ENCODE results near the gene TCP1. TPM values are rescaled to one million over a fixed set of nuclear protein-coding genes. Genes with fewer than 3 reads are reported as not detected.
"Not testable (repeated sequence)": the region's sequence is repeated elsewhere in the genome, so short reads cannot be mapped to it uniquely, and the experiment has no call there.

TCP1 gene
- total RNA-seq, 1 donor from 2014 or later: 373 TPM

DNA sequence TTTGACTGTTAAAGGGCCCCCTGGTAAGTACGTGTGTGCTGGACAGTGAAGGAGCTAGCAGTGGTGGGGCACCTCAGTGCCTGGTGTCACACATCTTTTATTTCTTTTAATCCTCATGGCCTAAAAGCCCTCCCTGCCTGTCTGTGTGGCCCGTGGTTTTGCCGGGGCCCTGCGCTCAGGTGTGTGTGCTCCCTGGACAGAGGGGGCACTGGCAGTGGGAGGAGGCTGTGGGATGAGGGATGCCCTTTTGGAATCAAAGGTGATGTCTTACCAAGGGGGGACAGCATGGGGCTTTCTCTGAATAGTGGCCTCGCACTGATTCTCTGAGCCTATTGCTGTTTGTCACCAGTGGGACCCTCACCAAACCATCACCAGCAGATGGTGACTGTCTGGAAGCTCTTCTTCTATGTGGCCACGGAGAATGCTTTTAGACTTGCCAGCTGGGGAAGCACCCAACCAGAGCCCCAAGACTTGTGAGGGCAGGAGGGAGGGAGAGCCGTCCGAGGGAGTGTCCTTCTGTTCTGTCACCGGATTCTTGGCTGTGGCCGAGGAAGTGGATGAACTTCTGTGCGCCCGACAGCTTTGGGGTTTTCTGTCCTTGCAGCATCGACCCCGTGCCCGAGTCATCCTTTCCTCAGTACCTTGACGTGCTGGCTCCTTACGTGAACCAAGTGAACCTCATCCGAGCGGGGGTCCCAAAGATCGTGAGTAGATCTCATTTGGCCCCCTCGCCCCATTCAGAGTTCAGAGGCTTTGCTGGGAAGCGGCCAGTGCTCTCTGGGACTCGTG lies 28.7 kb upstream of the TCP1 start:
- DNase-seq (ENCODE audit: low read depth, low spot score): no peak

DNA sequence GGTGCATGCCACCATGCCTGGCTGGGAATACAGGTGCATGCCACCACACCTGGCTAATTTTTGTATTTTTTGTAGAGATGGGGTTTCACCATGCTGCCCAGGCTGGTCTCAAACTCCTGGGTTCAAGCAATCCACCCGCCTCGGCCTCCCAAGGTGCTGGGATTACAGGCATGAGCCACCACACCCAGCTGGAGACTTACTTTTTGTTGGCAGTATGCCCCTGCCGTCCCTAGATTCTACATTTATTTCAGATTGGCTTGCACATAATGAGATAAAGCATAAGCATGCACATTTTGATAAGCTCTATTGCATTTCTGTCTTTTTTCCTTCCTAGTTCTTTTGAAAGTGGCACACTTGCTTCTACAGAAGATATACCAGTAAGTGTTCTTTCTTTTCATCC lies 27.4 kb upstream of the TCP1 start:
- DNase-seq (ENCODE audit: low read depth, low spot score): not testable (repeated sequence)

DNA sequence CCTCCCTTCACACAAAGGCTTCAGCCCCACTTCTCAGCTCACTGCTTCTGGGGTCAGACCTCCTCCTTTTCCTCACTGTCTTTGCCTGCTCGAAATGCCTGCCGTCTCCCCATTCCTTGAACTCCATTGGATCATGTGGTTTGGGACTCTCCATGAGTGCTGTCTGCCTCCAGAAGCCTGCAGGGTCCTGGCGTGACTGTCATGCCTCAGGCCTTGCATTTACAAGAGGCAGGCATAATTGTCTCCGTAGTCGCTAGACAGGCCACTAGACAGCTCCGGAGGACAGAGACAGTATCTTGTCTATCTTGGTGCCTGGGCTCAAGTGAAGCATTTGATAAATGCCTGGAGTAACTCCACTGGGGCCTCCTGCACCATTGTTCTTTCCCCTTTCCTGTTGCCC lies 26.0 kb upstream of the TCP1 start:
- DNase-seq (ENCODE audit: low read depth, low spot score): no peak

DNA sequence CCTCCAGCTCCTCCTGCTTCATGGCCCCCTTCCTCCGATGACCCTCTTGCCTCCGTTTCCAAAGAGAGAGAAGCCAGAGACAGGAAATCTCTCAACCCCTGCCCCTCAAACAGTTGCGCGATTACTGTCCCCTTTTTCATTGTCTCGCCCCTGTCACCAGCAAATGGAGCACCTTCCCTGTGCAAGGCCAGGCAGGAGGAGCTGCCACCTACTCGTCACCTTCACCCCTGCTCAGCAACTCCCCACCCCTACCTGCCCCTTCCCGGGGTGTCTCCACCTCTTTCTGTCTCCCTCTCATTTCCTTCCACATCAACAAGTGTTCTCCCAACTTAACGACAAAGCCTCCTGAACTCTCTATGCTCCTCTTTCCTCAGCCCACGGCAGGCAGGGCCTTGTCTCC lies 24.4 kb upstream of the TCP1 start:
- DNase-seq (ENCODE audit: low read depth, low spot score): no peak

DNA sequence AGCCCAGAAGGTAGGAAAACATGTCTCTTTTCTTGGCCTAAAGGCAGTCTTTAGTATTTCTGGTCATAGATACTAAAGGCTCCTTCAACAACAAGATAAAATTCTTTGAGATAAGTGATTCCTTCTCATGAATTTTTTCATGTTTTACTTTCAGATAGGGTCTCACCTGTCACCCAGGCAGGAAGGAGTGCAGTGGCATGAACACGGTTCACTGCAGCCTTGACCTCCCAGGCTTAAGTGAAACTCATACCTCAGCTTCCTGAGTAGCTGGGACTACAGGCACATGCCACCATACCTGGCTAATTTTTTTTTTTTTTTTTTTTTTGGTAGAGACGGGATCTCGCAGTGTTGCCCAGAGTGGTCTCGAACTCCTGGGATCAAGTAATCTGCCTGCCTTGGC lies 19.7 kb upstream of the TCP1 start:
- no peak for DNase-seq (ENCODE audit: low read depth, low spot score)

DNA sequence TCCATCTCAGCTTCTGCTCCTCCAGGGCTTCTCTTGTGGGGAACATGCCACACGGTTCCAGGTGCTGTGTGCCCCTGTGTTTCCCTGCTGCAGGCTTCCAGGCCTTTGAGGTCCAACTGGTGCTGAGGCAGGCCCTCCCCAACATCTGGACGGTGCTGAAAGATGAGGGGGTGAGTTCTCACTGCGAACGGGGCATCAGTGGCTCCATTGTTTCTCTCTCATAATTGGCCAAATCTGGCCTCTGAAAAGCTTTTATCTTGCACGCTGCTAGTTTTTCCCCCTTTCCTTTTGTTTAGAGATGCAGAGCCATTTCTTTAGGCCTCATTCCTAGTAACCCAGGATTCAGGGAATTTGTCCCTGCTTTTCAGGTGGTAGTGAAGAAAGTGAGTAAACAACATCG lies 19.2 kb upstream of the TCP1 start:
- no peak for DNase-seq (ENCODE audit: low read depth, low spot score)

DNA sequence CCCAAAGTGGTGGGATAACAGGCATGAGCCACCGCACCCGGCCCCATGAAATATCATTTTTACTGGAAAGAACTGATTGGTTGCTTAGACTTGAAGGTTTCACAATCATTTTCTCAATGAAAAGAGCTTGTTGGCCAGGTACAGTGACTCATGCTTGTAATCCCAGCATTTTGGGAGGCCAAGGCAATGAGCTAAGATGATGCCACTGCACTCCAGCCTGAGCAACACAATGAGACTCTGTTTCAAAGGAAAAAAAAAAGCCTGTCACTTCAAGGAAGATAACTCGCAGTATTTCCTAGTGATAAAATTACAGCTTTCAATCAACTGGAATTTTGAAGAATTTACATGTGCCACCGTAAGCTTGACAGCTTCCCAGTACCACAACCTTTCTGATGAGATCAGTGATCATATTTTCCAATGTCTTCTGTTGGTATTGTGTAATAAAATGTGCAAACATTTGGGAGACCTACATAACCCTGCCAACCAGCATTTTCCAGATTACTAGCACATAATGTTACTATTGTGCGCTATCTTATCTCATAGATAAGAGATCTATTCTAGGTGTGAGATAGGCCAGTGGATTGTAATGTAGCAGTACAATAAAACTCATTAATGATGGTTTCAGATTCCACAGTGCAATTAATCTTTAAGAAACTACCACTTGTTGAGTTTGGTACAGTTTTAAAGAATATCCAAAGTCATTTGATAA lies 17.9 kb upstream of the TCP1 start:
- DNase-seq (ENCODE audit: low read depth, low spot score): no peak

DNA sequence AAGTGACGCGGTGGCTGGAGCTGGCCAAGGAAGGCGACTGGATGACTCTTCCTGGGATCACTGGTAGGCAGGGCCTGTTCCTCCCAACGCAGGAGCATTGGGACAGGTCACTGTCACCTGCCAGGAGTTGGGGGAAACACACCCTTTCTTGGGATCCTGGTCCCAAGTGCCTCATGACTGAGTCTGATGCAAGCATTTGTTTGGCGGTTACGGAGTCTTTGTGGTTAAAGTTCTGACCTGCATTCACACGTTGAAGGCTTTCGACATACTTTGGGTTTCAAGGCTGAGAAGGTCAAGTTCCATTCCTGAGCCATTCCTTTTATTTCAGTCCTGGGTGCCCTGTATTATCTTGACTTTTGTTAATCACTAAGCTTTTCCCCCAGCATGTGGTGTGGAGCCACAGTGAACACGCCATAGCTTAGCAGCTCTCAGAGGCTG lies 16.6 kb upstream of the TCP1 start:
- no peak for DNase-seq (ENCODE audit: low read depth, low spot score)

DNA sequence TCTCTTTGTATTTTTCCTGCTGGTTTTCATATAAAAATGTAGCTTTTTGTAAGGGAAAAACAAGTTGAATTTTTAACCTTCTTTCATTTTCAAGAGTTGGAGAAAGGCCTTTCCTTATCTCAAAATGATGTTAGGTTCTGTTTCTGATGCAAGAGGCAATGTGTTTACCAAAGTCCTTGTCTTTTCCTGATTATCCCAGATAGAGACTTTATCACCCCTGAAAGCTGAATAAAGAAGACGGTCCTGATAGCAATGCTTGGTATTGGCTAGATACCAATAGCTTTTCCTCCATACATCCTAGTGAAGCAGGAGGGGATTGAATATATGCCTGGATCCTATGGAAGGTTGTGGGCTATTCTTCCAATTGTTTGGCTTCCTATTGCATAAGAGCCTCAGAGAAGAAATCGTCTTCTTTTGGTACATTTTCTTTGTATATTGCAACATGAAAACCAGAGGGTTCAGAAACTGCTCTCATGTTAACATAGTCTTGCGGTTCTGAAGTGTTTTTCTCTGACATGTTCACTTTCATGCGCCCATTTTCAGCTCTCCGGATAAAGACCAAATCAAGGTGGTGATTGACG lies 16.1 kb upstream of the TCP1 start:
- no peak for DNase-seq (ENCODE audit: low read depth, low spot score)

DNA sequence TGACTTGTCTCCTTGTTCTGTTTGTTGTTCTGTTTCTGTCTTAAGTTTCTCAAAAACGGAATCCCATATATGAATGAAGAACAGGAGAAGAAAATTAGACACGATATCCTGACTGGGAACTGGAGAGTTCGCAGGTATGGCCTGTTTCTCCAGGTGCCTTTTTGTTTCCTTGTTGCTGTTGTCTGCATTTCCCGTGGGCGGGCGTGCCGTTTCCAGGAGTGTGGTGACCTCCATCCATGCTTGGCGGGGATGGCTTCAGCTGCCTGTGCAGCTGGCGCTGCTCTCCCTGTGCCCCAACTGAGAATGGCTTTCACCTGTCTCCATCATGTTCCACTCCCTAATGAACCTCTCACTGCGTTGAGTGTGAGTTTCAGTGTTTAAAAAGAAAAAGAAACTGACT lies 15.1 kb upstream of the TCP1 start:
- no peak for DNase-seq (ENCODE audit: low read depth, low spot score)

DNA sequence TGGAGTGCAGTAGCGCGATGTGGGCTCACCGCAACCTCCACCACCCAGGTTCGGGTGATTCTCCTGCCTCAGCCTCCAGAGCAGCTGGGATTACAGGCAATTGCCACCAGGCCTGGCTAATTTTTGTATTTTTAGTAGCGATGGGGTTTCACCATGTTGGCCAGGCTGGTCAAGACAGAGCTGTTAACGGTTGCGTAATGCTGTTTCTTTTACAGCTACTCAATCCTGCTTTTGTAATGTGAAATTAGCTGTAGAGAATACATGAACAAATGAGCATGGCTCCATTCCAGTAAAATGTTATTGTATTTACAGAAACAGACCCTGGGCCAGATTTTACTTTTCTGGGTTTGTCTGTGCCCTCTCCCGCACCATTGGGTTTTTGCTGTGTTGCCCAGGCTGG lies 12.5 kb upstream of the TCP1 start:
- DNase-seq (ENCODE audit: low read depth, low spot score): no peak

DNA sequence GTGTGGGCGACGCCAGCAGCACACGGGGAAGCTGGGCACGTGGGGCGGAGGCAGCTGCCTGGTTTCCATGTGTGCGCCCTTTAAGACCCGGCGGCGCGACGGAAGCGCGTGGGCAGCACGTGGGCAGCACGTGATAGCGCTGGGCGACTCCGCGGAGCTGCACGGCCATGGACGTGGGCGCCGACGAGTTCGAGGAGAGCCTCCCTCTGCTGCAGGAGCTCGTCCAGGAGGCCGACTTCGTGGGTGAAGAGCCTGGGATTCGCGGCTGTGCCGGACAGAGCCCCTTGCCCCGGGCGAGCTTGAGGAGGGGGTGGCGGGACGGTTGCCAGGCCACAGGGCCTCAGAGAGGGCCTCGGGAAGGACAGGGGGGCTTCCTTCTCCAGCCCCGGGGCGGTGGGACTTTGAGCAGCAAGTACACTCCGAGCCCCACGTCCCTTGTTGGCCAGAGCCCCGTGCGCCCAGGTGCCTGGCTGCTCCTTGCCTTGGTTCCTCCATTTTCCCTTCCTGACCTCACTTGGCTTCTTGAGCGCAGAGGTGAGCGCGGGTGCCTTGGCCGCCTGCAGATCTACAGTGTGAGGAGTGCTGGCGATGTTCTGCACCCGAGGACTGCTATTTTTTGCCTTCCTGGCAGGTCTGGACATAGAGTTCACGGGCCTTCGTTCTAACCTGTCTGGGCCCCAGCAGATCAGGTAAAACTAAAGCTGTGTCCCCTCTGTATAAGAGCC lies 10.9 kb upstream of the TCP1 start, which contains the start of gene PNLDC1:
Gene PNLDC1, plus strand, starts transcription at position 136 of the 725 bp plus-strand sequence. Its CDS starts 32 bp downstream, at position 168.
- no peak for DNase-seq (ENCODE audit: low read depth, low spot score)

DNA sequence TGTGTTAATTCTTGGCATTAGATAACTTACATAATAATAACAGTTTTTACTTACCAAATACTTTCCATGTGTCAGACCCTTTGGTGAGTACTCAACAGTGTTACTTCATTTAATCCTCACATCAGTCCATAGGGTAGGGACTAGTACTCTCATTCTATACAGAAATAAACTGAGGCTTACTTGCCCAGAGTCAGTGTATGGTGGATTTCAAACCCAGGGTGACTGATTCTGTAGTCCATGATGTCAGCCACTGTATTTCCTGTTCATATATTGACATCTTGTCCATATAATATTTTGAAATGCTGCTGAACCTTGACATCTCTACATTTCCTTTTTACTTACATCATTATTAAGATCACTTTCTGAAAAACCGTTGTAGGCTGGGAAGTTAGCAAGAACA lies 8.2 kb upstream of the TCP1 start:
- DNase-seq (ENCODE audit: low read depth, low spot score): no peak

DNA sequence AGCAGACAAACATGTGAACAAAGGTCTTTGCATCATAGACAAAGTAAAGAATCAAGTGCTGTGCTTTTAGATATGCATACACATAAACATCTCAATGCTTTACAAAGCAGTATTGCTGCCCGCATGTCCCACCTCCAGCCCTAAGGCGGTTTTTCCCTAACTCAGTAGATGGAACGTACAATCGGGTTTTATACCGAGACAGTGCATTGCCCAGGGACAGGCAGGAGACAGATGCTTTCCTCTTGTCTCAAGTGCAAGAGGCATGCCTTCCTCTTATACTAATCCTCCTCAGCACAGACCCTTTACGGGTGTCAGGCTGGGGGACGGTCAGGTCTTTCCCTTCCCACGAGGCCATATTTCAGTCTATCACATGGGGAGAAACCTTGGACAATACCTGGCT lies 5.6 kb upstream of the TCP1 start:
- not testable (repeated sequence) for DNase-seq (ENCODE audit: low read depth, low spot score)

DNA sequence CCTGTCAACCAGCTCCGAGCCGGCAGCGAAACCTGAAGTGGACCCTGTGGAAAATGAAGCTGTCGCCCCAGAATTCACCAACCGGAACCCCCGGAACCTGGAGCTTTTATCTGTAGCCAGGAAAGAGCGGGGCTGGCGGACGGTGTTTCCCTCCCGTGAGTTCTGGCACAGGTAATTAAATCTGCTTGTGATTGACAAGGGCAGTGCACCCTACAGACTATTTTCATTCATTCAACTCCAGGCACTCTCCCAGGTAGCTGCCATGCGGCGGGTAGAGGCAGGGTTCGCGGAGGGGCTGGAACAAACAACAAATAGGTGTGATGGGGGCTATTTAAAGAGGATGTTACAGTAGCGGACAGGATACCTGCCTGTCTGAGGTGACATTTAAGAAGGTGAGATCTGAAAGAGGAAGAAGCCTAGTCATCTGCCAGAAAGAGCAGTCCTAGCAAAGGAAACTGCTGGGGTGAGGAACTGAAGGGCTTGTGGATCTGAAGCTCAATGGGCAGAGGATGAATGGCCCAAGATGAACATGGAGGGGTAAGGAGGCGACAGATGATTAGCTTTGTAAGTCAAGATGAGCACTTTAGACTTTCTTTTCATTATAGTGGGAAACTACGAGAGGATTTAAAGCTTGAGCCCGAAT lies 1.7 kb upstream of the TCP1 start:
- DNase-seq (ENCODE audit: low read depth, low spot score): no peak

DNA sequence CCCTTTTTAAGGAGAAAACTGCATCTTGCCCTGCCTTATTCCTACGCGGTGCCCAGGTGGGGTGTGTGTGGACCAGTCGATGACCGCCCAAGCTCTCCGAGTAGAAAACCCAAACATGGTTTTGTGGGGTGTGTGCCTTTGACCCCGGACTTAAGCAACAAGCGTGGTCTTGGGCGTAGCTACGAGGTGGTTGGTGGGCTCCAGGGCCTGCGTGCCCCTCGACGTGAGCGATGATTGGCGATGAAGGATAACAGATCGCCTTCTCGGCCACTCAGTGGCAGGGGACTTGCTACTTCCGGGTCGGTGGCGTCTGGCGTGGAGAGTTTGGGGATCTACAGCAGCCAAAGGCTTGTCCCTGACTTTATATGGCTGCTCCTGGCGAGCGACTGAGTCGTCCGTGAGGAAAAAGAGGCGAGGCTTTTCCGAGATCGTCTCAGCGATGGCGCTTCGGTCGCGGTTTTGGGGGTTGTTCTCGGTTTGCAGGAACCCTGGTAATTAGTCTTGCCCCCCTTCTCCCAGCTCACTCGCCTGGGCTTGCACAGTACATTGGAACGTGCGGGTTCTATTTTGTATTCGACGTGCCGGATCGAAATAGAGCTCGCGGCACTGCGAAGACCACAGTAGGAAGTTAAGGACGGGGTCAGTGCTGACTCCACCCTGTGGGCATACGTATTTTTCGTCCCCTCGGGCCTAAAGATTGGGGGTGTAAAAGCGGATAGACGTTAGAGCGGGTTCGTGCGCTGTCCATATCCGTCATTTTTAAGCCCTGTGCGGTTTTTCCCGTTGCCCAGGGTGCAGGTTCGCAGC lies 950 bp upstream of the TCP1 start, which contains the start of gene MRPL18:
Gene MRPL18, plus strand, starts transcription at position 319 of the 807 bp plus-strand sequence. Its CDS starts 121 bp downstream, at position 440.
- DNase-seq (ENCODE audit: low read depth, low spot score): peak; percentile 96

DNA sequence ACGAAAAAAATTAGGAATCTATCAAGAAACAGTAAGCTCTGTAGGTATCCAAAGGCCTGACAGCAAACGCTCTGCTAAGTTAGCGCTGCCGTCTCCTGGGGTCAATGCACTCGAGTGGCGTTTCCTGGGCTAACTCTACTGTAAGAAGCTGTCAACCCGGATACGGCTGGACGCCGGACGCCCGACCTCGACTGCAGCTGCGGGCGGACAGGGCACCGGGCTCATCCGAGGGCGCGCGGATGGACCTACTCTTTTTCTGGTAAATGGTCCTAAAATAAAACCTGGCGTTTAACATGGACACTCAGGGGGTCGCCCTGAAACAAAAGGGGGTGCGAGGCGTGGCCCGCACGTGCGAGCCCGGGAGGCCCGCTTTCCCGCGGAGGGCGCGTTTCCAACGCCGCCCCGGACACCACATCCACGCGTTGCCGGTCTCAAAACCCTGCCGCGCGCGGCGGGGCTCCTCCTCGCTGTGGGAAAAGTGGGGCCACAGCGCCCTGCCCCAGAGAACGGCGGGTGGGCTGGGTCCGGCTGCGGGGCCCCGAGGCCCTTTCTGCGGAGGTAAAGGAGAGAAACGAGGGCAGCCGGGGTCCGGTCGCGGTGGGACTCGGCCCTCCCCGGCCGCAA lies 537 bp downstream of the TCP1 start:
- DNase-seq (ENCODE audit: low read depth, low spot score): no peak

DNA sequence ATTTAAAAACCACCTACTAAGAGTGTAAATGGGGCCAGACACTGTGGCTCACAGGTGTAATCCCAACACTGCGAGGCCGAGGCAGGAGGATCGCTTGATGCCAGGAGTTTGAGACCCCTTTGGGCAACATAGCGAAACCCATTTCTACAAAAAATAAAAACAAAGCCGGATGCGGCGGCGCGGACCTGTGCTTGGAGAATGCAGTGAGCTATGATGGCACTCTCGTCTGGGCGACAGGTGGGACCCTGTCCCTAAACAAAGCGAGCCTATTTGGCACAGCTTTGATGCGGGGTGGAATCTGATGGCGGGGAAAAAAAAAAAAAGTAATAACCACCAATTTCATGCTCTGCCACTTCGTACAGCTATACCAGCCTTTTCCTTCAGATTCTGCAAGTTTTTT lies 1.1 kb downstream of the TCP1 start:
- no peak for DNase-seq (ENCODE audit: low read depth, low spot score)

DNA sequence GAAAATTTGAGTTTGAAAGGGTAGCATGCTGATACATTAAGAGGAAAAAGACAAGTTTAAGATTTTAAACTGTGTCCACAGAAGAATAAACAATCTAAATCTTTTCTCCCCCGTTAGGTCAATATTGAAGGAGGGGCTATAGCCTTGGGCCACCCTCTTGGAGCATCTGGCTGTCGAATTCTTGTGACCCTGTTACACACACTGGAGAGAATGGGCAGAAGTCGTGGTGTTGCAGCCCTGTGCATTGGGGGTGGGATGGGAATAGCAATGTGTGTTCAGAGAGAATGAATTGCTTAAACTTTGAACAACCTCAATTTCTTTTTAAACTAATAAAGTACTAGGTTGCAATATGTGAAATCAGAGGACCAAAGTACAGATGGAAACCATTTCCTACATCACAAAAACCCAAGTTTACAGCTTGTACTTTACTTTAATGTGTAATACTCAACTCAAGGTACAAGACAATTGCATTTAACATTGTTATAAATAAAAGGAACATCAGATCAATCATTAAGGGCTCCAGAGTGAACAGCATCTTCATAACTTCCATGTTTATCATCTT lies 10.8 kb downstream of the TCP1 start:
- DNase-seq (ENCODE audit: low read depth, low spot score): no peak

DNA sequence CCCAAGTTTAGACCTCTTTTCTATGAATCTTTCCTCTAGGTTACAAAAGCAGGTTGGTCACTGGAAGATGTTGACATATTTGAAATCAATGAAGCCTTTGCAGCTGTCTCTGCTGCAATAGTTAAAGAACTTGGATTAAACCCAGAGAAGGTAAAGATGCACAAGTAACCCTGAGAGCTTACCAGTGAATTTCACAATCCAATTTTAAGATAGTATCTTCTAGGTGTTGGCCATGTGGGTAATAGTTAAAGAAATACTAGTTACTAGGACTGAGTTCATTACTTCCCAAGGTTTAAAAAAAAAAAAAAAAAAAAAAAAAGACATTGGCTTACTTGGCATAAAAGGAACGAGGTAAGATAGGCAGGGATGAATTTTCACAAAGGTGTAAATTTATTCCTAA lies 11.3 kb downstream of the TCP1 start:
- DNase-seq (ENCODE audit: low read depth, low spot score): no peak

Data from pulmonary artery endothelial cell (primary cell).